Activated CD4-positive, alpha-beta T cell treated with anti-CD3 and anti-CD28 coated beads, Interleukin-2, amount 50 U/mL, for 16 hours (primary cell): ENCODE measurements around the gene ETHE1.
"Not testable (repeated sequence)": the region's sequence is repeated elsewhere in the genome, so short reads cannot be mapped to it uniquely, and the experiment has no call there.

Experiments
- DNase-seq: peaks from one replicate; pipeline ENCODE4 v3.0.0-alpha.2; 2020

The ETHE1 gene

DNA sequence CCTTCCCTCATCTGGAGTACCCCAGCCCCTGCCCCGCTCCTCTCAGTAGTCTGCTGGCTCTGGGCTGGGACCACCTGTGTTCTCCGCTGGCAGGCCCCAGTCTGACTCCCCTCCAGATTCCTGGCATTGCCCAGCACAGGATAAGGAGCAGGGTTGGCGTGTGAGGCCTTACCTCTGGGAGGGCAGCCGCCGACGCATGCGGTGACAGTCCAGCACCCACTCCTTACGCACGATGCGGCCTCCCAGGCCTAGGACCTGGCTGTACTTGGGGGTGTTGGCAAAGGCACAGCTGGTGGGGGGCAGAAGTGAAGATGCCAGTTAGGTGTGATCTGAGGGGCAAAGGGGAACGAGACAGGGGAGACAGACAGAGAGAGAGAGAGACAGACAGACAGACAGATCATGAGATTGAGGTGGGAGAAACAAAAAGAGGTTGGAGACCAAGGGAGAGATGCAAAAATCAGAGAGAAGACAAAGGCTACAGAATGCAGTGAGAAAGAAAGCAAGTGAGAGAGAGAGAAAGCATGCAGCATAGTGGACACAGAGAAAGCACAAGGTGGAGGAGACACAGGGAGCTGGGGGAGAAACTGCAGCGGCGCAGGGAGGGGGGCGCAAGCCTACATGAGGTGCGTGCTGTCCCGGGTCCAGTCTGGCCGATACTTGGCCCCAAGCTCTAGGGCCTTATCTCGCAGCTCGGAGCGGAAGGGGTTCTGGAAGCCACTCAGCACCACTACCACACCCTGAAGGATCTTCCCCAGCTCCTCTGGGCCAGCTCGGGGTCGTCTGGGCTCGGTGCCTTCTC lies 24.6 kb upstream of the ETHE1 start:
- DNase-seq = no peak

DNA sequence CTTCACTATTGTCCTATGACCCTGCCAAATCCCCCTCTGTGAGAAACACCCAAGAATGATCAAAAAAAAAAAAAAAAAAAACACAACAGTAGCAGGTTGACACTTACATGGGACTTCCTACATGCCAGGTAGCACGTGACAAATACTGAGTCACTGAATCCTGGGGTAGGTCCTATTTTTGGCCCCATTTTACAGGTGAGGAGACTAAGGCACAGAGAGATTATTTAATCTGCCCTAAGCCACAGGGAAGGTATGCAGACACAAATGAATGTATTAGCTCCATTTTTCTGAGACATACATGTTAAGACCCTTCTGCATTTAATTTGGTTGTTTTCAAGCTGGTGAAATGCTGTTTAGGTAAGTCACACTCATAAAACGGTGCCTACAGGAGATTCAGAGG lies 21.7 kb upstream of the ETHE1 start:
- no peak for DNase-seq

DNA sequence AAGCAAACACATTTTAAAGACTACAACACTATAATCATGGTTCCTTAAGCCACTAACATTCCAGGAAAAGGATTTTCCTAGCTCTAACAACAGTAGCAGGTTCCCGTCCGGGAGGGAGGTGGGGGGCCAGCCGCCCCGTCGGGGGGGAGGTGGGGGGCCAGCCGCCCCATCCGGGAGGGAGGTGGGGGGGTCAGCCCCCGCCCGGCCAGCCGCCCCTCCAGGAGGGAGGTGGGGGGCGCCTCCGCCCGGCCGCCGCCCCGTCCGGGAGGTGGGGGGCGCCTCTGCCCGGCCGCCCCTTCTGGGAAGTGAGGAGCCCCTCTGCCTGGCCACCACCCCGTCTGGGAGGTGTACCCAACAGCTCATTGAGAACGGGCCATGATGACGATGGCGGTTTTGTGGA lies 20.9 kb upstream of the ETHE1 start:
- not testable (repeated sequence) for DNase-seq

DNA sequence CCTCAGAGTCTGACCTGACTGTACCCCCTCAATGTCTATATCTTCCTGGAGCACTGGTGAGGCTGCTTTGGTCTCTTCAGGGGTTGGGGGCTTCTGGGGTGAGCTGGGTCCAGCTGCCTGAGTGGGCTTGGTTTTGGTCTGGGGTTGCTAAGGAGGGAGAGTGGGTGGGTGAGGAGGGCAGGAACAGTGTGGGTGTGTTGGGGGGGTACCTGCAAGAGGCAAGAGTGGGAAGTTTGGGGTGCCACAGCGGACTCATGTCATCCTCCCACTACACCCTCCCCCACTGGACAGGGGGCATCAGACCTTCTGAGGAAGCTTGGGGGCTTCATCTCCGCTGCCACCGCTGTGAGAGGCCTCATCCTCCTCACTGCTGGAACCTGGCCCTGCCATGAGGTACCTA lies 19.6 kb upstream of the ETHE1 start:
- DNase-seq = no peak

DNA sequence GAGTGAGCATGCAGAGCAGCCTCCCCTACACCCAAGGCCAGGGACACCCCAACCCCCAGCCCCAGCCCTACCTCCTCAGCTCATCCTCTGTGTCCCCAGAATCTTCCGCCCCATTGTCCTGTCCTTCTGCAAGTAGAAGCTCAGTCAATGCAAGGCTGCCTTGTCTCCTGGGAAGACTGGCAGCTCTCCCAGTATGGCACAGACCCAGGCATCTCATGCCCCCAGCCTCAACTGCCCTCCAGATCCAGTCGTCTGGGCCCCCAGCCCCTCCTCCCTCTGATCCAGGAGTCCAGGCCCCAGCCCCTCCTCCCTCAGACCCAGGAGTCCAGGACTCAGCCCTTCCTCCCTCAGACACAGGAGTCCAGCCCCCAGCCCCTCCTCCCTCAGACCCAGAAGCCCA lies 19.0 kb upstream of the ETHE1 start:
- no peak for DNase-seq

DNA sequence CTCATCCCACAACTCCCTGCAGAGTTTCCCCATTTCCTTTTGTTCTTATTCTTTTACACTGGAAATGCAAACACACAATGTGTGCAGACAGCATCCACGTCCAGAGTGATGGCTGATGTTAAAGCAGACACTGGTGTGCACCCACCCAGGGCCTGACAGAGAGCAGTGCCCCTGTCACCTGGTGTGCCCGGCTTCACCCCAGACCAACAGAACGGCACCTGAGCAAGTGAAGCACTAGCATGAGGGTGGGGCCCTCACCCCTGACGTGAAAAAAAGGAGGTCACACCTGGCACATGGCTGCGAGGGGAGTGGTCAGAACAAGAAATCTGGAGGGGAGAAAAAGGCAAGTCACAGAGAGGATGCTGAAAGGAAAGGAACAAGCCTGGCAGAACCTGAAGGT lies 18.3 kb upstream of the ETHE1 start:
- DNase-seq = no peak

DNA sequence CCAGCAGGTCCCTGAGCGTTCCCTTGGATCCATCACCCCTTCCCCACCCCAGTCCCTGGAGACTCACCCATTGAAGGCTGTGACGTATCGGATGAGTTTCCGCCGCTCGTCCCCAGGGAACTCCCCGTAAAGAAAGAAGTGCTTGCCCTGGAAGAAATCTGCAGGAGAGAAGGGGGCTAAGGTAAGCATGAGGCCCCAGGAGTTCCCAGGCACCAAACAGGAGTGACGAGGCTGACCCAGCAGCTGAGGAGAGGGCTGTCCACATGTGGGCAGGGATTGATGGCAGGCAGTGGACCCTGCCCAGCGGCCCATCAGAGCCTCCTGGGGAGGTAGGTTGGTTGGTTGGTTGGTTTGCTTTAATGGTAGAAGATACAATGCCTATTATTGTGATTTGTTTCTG lies 17.1 kb upstream of the ETHE1 start:
- no peak for DNase-seq

DNA sequence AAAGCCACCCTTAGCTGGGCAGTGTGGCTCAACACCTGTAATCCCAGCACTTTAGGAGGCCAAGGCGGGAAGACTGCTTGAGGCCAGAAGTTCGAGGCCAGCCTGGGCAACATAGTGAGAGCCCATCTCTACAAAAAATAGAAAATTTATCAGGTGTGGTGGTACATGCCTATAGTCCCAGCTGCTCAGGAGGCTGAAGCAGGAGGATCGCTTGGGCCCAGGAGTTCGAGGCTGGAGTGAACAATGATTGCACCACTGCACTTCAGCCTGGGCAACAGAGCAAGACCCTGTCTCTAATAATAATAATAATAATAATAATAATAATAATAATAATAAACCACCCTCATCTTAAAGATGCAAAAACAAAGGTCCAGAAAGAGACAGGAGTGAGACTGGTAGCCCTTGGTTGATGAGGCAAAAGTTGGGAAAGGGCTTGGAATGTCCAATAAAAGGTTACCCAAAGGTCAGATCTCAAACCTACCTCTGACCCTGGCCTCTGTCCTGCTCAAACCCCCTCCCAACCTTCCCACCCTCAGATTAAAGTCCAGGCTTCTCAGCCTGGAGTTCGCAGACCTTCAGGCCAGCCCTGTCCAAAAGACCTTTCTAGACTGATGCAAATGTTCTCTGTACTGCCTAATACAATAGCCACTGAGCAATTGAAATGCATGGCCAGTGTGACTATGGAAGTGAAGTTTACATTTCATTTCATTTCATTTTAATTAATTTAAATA lies 15.1 kb upstream of the ETHE1 start:
- DNase-seq = no peak

DNA sequence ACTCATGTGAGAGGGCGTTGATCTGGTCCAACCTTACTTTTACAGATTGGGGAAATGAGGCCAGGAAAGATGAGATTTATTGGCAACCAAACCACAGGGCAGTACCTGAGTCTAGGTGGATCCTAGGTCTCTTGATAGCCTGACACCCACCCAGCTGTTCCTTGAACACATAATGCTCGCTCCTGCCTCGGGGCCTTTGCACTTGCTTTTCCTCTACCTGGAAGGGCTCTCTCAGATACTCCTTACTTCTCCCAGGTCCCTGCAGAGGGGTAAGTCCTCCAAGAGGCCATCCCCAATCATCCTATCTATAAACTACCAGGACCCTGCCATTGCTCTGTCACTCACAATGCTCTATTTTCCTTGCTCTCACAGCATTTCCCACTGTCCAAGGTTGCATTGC lies 13.4 kb upstream of the ETHE1 start:
- no peak for DNase-seq

DNA sequence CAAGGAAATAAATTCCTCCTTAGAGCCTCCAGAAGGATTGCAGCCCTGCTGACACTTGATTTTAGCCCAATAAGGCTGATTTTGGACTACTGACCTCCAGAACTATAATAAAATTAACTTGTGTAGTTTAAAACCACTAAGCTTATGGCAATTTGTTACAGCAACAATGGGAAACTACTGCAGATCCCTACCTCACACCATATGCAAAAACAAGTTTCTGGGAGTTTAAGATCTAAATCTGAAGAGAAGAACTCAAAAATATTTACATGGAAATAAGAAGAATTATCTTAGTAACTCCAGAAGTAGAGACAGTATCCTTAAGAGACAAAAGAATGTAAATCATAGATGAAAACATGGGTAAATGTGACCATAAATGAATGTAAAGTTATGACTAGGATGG lies 11.9 kb upstream of the ETHE1 start:
- DNase-seq = no peak

DNA sequence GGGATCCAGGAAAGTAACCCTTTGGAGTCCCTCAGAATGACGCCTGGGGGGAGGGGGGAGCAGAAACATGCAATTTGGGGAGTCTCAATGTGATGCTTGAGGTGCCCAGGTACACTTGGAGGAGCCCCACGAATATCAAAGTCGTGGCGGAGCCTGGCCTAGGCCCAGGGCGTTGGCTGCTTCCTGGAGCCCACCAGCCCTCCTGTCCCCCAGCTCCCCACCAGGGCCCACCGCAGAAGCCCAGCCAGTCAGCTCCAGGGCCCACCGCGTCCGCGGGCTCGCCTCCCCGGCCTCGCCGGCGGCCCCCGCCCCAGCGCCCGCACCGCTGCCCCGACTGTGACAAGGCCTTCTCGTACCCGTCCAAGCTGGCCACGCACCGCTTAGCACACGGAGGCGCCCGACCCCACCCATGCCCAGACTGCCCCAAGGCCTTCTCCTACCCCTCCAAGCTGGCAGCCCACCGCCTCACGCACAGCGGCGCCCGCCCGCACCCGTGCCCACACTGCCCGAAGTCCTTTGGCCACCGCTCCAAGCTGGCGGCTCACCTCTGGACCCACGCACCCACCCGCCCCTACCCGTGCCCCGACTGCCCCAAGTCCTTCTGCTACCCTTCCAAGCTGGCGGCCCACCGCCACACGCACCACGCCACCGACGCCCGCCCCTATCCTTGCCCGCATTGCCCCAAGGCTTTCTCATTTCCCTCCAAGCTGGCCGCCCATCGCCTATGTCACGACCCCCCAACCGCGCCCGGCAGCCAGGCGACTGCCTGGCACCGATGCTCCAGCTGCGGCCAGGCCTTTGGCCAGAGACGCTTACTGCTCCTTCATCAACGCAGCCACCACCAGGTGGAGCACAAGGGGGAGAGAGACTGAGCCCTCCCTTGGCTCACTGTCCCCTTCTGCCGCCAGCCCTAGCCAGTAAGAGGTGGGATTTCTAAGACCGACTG lies 8.1 kb upstream of the ETHE1 start:
- DNase-seq = no peak

DNA sequence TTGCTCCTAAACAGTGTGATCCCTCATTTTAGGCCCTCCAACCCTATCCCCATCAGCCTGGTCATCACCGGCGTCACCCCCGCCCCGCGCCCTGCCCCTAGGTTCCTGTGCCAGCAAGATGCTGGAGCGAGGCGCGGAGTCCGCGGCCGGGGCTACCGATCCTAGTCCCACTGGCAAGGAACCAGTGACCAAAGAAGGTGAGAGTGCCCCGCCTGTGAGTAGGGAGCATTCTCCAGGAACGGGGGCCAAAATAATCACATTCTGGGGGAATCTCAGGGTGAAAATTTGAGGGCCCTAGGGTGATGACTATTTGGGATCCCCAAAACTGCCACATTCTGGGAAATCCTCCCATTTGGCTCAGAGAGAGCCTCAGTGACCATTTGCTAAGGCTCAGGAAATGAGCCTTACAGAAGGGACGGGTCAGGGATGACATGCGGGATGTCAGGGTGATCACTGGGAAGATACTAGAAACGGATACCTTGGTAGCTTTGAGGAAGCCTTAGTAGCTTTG lies 7.4 kb upstream of the ETHE1 start:
- no peak for DNase-seq

DNA sequence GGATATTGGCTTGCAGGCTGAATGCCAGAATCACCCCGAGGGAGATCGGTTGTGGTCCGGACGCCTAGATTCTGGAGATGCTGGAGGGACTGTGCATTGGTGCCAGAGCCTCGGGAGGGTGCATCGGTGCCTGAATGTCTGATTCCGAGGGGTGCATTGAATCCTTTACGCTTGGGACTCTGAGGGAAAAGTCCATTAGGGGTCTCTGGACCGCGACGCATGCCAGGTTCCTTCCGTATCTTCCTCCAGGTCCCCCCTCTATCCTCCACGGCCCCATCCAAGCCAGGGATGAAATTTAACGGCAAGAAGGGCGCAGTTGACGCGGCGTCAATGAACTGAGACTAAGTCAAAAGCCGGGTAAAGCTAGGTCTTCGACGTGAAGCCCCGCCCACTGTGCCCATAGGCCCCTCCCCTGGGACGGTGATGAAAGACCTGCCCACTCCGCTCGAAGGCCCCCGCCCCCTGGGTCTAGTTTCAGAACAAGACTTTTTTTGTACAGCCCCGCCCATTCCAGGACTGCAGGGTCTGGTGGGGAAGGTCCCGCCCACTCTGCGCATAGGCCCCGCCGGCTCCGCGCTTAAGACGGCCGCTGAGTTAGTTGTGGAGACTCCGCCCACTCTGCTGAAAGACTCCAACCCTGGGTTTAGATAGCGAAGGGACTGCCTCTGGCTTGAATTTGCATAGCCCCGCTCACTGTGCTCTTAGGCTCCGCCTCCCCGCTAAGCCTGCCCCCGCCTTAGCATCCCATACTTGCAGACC lies 6.7 kb upstream of the ETHE1 start:
- DNase-seq = peak; percentile 98

DNA sequence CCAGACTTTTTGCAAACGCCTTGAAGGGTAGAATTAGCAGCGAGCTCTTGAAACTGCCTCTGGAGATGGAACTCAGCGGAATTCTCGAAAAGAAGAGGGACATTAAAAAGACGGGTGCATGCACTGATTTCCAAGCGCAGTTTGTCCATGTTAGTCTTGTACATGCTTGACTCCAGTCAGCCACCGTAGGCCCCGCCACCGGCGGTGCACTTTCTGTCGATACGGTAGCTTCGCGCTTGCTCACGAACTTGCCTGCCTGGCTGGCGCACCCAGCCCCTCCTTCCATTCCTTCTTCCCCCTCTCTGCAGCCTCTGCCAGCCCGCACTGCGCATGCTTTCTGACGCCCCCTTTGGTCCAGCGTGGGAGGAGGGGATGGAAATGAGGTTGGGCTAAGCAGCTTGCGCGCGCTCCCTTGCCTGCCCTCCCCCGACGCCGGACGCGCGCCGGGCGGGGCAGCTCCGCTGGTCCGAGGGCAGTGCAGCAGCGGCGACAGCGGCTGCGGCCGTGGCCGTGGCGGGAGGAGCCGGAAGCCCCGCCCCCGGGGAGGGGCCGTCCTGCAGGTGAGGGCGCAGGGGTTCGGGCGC lies 6.1 kb upstream of the ETHE1 start, which contains the start of gene ZNF575:
Gene ZNF575 (plus strand): TSS at position 227 of the 584 bp plus-strand sequence. CDS start 1,235 bp downstream, outside the sequence.
- peak; percentile 88 for DNase-seq

DNA sequence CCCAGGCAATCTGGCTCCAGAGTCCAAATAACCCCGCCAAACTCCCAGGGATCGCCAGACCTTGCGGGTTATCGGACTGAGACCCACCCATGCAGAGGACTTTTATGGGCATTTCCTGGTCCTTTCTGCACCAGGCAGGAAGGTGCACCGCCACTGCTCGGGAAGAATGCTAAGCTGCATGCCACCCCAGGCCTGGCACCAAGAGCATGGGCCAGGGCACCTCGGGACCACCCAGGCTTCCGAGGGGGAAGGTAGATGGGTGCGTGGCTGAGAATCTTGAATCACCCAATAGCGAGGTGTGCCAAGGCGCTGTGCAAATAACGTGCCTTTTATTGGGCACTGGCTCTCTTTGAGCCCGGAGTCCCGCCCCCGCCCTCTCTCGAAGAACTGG lies 5.6 kb upstream of the ETHE1 start:
- peak; percentile 64 for DNase-seq

DNA sequence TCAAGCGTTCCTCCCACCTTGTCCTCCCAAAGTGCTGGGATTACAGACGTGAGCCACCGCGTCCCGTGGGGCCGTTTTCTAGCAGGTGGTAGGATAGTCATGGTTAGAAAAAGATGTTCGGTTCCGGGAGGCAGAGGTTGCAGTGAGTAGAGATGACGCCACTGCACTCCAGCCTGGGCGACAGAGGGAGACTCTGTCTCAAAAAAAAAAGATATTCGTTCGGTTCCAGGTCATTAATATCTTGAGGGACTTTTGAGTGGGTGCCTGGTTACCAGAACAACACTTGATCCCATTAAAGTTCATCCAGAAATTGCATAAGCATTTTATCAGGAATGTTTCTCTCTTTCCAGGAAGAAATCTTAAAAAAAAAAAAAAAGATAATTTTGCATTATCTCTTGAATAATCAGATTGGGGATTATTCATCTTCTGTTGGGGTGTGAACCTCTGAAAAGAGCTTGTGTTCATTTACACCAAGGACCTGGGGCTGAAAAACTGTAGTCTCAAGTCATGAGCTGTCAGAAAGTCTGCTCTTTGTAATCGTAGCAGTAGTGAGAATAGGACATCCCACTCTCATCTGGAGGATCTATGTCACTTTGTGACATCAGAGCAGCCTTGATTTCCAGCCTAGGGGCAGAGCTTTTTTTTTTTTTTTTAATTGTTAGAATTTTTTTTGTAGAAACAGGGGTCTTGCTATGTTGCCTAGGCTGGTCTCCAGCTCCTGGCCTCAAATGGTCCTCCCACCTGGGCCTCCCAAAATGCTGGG lies 1.0 kb upstream of the ETHE1 start:
- no peak for DNase-seq

DNA sequence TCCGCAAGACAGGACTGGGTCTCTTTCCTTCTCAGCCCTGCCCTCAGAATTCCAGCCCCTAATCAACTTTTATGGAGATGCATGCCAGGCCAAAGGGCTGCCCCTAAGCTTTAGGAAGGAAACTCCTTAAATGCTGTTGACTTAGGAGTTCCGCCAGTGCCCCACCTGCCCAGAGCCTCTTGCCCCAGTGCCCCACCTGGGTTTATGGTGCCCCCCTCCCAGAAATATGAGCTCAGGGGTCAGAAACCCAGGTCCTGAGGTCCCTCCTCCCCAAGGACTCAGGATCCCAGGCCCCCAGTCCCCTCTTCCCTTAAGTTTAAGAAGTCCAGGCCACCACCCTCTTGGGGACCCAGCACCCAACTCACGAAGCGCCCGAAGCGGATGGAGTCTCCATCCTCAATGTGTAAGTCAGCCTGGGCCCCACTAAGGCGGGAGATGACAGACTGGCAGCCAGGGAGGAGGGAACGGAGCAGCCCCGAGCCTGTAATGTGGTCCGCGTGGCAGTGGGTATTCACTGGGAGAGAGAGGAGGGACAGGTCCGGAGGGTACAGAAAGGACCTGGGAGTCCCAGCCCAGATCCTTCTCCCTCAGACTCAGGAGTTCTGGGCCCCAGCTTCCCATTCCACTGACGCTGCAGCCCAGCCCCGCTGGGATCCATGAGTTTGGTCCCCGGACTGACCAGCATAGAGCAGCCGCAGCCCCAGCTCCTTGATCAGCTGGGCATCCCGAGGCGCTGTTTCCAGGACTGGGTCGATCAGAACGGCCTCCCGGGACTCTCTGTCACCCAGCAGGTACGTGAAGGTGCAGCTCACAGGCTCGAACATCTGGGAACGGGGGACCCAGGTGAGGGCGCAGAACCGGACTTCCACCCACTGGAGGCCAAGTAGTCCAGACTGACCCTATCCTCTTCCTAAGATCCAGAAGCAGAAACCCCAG lies 897 bp downstream of the ETHE1 start:
- DNase-seq = peak; percentile 24

DNA sequence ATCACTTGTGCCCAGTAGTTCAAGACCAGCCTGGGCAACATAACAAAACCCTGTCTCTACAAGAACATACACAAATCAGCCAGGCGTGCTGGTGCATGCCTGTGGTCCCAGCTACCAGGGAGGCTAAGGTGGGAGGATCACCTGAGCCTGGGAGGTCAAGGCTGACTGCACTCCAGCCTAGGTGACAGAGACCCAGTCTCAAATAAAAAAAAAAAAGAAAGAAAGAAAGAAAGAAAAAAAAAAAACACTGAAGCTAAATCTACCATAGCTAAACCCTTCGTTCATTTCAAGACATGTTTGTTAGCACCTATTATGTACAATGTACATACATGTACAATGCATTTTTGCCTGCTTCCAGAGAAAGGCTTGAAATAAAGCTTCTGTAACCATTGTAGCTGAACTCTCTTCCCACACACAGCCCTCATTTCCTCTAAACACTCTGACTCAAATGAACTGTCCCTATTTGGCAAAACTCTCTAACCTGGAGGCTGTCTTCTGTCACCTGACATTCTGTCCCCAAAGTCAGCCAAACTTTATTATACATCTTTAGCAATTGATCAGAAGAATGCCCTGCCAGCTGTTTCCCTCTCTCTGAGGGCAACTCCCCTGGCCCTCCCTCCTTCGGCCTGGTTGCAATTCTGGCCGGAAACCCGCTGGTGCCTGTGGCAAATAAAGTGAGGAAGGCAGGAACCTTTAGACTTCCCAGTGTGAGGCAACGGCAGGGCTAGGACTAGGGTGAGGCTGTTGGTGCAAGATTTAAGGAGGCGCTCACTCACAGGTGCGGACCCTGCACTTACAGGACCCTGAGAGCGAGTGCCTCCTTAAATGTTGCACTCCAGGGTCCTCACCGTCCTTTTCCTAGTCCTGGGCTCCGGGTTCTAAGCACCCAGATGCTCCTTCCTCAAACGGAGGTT lies 1.8 kb downstream of the ETHE1 start:
- DNase-seq = peak; percentile 52

DNA sequence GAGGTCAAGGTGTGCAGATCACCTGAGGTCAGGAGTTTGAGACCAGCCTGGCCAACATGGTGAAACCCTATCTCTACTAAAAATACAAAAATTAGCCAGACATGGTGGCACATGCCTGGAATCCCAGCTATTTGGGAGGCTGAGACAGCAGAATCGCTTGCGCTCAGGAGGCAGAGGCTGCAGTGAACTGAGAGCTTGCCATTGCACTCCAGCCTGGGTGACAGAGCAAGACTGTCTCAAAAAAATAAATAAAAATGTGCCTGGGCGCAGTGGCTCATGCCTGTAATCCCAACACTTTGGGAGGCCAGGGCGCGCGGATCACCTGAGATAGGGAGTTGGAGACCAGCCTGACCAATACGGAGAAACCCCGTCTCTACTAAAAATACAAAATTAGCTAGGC lies 3.3 kb downstream of the ETHE1 start:
- not testable (repeated sequence) for DNase-seq
